Fibroblast of skin of left quadriceps (primary cell): ENCODE data around the gene SEMA6A.

Source experiments
- DNase-seq, 2 experiments: peaks; one replicate each; pipeline ENCODE4 v3.0.0-alpha.2; 2013; ENCODE audit warnings: low read depth in 2 of 2

SEMA6A gene

GRCh38 chr5:116574367-116575325 is at the start of gene SEMA6A:
TSS of gene SEMA6A (minus strand) at chr5:116574823. CDS start at chr5:116504944, 69,879 bp downstream.
- peak; percentile 68 to 81 for DNase-seq

GRCh38 chr5:116622375-116623050 is 47.9 kb upstream of the SEMA6A start:
- no peak for DNase-seq

DNA sequence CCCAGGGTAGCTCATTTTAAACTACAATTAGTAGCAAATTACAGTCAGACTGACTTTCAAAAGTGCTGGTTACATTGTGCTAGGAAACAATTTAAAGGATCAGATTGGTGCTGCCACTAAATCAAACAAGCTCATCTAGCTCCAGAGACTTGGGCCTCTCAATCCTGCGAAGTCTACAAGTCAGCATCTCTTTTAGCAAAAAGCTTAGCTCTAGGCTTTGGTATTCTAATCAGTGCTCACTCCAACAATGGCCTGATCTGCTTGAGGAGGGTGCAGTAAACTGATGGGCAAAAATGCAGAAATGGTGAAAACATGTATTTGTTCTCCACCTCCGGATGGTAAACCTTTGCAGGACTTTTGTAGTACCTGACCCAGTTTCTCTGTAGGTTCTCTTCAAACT is 47.0 kb upstream of the SEMA6A start:
- no peak for DNase-seq

GRCh38 chr5:116616876-116617275 is 42.3 kb upstream of the SEMA6A start:
- no peak for DNase-seq

- no peak for DNase-seq
These were observed 39.9 kb upstream of the SEMA6A start for GRCh38 chr5:116614603-116614920.

DNA sequence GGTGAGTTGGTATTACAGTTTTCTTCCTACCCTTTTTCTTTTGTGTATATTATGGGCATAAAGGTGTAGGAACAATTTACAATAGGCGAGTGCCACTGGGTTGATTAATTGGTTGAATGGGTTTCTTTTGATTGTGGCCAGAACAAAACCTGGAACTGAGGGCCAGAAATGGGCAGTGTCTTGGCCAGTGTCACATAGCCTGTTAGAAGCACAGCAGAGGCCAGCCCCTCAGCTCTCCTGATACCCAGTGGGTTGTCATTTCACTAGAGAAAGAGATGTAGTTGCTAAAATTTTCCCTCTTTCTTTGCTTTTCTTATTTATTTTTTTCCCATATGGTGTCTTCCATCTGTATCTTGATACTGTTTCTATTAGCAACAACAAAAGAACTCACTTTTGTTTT is 38.8 kb upstream of the SEMA6A start:
- DNase-seq: no peak

DNA sequence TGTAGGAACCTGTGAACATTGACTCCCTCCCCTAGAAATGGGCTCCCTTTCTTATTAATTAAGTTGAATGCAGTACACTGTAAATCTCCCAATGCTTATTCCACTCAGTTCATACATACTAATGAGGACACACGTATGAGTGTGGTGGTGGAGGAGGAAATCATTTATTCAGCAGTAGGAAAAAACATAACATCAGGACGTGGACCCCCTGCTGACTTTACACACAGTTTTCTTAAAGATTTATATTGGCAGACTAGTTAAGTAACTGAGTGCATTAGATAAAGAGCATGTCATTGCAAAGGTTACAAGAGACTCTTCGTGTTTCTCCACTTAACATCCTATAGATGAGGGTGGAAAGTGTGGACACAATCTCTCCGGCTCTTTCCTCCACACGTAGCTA is 37.8 kb upstream of the SEMA6A start:
- DNase-seq: no peak

- no peak for DNase-seq
These were observed 30.9 kb upstream of the SEMA6A start for GRCh38 chr5:116605310-116606070.

DNA sequence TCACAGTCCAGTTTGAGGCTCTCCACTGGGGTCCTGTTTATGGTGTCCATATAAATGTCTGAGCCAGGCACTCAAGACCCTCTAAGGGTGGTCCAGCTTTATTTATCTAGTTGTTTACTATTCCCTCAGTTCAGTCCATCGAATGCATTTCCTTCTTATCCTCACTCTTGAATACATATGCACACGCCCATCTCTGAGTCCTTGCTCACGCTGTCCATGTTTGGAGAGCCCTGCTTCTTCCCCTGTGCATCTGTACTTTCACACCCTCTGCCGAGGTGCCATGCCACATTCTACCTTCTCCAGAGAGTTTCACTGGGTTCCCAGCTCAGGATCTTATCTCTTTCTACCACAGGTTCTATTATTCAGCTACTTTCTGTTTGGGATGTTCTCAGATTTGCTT is 30.2 kb upstream of the SEMA6A start:
- DNase-seq: no peak

- DNase-seq: peak in 1 of 2 experiments; percentile 4
These were observed 26.3 kb upstream of the SEMA6A start for GRCh38 chr5:116600876-116601275.

- DNase-seq: no peak
These were observed 24.3 kb upstream of the SEMA6A start for GRCh38 chr5:116598911-116599310.

DNA sequence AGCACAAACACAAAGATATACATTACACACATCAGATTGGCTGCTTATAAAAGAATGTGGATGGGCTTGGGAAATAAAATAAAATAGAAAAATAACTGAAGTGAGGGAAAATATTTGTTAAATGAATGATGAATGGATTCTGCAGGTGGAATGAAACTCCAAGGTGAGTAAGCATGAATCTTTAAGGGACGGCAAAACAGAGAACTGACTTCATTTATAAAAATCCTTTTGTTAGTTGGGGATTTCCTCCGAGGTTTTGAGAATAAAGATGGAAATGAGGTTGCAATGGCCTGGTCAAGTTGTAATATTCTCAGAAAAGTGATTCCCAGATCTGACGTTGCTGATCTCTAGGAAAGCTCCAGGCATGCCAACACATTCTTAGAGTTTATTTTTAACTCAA is 20.9 kb upstream of the SEMA6A start:
- no peak for DNase-seq

GRCh38 chr5:116593340-116593739 is 18.7 kb upstream of the SEMA6A start:
- no peak for DNase-seq

DNA sequence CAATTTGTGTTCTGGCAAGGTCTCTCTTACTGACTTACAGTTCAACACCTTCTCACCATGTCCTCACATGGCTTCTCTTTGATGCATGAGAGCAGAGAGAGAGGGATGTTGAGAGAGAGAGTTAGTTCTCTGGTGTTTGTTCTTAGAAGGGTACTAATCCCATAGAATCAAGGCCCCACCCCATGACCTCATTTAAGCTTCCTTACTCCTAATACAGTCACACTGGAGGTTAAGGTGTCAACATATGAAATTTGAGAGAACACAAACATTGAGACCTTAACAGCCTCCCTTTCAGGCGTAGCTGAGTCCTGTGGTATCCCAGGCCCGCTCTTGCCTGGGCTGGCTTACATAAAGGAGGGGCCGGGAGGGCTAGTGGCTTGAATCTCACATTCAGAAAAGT is 10.6 kb upstream of the SEMA6A start:
- no peak for DNase-seq

- DNase-seq: no peak
These were observed 9.2 kb upstream of the SEMA6A start for GRCh38 chr5:116583862-116584222.

GRCh38 chr5:116583085-116583861 is 8.7 kb upstream of the SEMA6A start:
- DNase-seq: no peak

DNA sequence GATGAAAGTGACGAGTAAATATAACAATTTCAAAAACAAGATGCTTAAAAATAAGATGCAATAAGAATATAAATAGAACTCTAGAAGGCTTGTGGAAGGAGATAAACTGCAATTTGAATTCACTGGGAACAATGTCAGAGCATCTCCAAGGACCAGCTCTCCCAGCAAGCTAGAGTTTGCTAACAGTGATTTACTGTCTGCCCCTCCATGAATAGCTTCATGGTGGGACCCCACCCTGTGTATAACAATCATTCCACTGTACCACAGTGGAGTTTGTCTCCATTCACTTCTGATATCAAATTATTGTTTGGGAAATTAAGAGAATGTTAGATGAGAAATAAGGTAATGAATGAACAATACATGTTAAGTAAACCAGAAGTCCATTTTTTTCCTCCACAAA is 7.3 kb upstream of the SEMA6A start:
- DNase-seq: no peak

DNA sequence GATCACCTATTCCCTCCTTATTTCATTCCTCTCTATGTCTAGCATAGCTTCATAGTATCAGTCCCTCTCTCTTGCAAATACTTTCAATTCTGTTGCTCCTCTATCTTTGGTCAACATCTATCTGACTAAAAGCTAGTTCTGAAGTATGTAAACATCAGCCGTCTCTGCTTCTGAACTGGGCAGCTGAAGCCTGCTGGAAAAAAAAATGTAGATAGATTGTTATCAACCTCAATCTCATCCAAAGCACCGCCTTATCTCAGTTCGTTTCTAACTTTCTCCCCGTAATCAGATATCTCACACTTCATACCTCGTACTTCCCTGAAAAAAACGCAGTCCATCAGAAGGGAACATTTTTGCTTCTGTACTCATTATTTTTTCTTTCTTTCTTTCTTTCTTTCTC is 4.5 kb upstream of the SEMA6A start:
- no peak for DNase-seq

DNA sequence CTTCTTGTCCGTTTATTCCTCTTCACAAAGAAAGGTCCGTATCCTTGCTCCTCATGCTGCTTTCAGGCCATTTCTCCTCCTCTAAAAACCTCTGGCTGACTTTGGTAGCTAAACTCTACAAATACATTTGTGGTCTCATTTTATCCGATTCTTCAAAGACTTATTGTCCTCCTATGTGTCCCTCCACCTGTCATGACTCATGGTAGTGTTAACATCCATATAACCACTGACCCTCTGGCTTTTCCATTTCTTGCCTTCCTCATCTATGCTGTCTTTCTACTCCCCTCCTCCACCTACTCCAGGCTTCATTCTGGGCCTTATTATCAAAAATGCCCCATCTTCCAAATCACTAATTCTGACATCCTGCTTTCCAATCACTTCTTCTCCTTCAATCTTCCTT is 4.1 kb upstream of the SEMA6A start:
- DNase-seq: no peak

DNA sequence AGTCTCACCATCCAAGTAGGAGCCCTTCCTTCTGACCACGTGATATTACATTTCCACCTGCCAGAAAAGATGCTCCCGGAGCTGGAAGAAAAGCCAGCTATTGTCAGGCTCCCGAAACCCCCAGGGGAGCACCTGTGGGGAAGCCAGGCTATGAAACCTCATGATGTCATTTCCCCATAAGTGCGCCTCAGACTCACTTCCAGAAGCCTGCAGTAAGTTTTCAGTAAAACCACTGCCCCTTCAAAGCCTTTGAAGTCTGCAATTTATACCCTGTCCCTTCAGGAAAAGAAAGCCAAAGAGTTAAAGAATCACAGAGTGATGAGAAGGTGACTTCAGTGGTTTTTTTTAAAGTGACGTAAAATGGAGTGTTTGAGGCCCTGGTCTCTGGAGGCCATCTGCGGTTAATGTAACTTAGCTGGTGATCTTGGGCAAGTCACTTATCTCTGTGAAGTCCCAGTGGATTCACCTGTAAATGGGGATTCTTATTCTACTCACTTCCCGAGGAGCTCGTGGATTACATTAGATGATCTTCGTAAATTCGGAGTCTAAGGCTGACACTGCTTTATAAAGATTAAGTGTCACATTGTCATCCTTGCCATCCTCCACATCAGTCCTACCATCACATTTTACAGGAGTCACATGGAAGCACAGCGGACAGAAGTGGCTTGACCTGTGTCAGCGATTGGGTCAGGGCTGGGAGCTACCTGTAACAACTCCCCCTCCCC is 2.6 kb upstream of the SEMA6A start:
- DNase-seq: no peak
